Measurements from ENCODE around the gene ST14.

- TF ChIP-seq CTCF (IDR thresholded peaks at IDR 0.05) (no peak), ZFX (IDR thresholded peaks at IDR 0.05; ENCODE audit: borderline replicate concordance) (no peak)
These were observed 57.1 kb downstream of the ST14 start for GRCh38 chr11:130216591-130217132.

Measured in 22Rv1 (cell line).